Gastrocnemius medialis (tissue), 4 donors: ENCODE measurements around the gene ACSS1.

Source experiments
- POLR2A ChIP-seq, 2 donors: fragments of 450-650 bp; IDR thresholded peaks; one replicate each; pipeline ENCODE4 v1.6.1; 2017; ENCODE audit warnings: antibody characterized with exemption in 2 of 2, mild to moderate bottlenecking in 2 of 2, moderate library complexity in 2 of 2
- TF ChIP-seq, protein P1 (sequence below), 5 experiments: fragments of 450-650 bp in 3 of 5; fragments of 200-600 bp in 2 of 5; sonication (generic) in 2 of 5; IDR thresholded peaks in 4 of 5; conservative IDR thresholded peaks in 1 of 5; 1 replicate in 4 of 5; 2 replicates in 1 of 5; pipeline ENCODE4 v1.5.1; 2016 to 2019; ENCODE audit warnings: antibody characterized with exemption in 5 of 5, mild to moderate bottlenecking in 3 of 5, moderate library complexity in 3 of 5

DNA sequence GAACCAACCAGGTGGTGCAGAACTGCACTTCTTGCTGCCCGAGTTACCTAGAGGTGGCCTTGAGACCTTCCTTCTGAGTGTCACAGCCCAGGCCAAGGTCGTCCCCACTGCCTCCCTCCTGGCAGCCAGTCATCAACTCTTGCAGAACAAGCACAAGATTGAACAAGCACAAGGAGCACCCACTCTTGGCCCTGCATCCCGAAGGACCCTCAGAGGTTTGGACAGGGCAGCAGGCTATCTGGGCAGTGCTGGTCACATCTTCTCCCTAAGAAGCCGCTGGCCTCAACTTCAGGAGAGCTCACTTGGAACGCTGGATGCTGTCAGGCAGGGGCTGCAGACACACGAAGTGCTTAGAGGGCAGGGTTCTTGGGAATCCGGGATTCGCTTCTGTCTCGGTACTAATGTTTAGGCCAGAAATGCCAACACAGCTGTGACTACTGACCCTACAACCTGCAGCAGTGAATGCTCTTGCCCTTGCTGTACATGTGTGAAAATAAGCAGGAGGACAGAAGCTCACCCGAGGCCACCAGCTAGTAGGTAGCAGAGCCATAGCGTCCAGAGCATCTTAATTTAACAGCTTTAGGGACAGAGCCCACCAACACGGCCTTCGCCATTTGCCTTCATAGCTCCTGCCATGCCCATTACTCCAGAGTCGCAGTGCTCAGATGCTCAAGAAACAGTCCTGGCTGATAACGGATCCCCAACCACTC is 4.0 kb upstream of the ACSS1 start:
- no peak for TF ChIP-seq POLR2A (IDR thresholded peaks at IDR 0.05)
- TF ChIP-seq, protein P1, sequence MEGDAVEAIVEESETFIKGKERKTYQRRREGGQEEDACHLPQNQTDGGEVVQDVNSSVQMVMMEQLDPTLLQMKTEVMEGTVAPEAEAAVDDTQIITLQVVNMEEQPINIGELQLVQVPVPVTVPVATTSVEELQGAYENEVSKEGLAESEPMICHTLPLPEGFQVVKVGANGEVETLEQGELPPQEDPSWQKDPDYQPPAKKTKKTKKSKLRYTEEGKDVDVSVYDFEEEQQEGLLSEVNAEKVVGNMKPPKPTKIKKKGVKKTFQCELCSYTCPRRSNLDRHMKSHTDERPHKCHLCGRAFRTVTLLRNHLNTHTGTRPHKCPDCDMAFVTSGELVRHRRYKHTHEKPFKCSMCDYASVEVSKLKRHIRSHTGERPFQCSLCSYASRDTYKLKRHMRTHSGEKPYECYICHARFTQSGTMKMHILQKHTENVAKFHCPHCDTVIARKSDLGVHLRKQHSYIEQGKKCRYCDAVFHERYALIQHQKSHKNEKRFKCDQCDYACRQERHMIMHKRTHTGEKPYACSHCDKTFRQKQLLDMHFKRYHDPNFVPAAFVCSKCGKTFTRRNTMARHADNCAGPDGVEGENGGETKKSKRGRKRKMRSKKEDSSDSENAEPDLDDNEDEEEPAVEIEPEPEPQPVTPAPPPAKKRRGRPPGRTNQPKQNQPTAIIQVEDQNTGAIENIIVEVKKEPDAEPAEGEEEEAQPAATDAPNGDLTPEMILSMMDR (IDR thresholded peaks at IDR 0.05 in 4 of 5, conservative IDR thresholded peaks at IDR 0.05 in 1 of 5): no peak
